ENCODE measurements around the gene RIMBP3B. TPM values are rescaled to one million over a fixed set of nuclear protein-coding genes. Genes with fewer than 3 reads are reported as not detected.
"Not testable (repeated sequence)": the region's sequence is repeated elsewhere in the genome, so short reads cannot be mapped to it uniquely, and the experiment has no call there.

The RIMBP3B gene, protein sequence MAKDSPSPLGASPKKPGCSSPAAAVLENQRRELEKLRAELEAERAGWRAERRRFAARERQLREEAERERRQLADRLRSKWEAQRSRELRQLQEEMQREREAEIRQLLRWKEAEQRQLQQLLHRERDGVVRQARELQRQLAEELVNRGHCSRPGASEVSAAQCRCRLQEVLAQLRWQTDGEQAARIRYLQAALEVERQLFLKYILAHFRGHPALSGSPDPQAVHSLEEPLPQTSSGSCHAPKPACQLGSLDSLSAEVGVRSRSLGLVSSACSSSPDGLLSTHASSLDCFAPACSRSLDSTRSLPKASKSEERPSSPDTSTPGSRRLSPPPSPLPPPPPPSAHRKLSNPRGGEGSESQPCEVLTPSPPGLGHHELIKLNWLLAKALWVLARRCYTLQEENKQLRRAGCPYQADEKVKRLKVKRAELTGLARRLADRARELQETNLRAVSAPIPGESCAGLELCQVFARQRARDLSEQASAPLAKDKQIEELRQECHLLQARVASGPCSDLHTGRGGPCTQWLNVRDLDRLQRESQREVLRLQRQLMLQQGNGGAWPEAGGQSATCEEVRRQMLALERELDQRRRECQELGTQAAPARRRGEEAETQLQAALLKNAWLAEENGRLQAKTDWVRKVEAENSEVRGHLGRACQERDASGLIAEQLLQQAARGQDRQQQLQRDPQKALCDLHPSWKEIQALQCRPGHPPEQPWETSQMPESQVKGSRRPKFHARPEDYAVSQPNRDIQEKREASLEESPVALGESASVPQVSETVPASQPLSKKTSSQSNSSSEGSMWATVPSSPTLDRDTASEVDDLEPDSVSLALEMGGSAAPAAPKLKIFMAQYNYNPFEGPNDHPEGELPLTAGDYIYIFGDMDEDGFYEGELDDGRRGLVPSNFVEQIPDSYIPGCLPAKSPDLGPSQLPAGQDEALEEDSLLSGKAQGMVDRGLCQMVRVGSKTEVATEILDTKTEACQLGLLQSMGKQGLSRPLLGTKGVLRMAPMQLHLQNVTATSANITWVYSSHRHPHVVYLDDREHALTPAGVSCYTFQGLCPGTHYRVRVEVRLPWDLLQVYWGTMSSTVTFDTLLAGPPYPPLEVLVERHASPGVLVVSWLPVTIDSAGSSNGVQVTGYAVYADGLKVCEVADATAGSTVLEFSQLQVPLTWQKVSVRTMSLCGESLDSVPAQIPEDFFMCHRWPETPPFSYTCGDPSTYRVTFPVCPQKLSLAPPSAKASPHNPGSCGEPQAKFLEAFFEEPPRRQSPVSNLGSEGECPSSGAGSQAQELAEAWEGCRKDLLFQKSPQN (N-terminal part only)
- total RNA-seq, result under 1 TPM; 0.05 to 0.09 TPM

DNA sequence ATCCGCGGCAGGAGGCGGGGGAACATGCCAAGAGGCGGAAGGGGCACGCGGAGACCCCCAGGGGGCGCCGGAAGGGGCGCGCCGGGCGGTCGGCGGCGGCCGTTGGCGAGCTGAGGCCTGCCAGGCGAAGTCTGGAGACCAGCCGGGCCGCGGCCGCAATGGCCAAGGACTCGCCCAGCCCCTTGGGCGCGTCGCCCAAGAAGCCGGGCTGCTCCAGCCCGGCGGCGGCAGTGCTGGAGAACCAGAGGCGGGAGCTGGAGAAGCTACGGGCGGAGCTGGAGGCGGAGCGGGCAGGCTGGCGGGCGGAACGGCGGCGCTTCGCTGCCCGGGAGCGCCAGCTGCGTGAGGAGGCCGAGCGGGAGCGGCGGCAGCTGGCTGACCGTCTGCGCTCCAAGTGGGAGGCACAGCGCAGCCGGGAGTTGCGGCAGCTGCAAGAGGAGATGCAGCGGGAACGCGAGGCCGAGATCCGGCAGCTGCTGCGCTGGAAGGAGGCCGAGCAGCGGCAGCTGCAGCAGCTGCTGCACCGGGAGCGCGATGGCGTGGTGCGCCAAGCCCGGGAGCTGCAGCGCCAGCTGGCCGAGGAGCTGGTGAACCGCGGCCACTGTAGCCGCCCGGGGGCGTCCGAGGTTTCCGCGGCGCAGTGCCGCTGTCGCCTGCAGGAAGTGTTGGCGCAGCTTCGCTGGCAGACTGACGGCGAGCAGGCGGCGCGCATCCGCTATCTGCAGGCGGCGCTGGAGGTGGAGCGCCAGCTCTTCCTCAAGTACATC is at the start of gene RIMBP3B:
TSS of gene RIMBP3B (plus strand) at position 51 of the 767 bp plus-strand sequence. CDS start at position 159, 108 bp downstream.
- H3K36me3 Mint-ChIP-seq; H3K4me1 Mint-ChIP-seq; DNase-seq; H3K4me3 Mint-ChIP-seq; CTCF ChIA-PET; H3K27ac Mint-ChIP-seq; H3K9me3 Mint-ChIP-seq (ENCODE audit: low read depth); H3K27me3 Mint-ChIP-seq: not testable (repeated sequence)
- peak; percentile 76 for ATAC-seq

DNA sequence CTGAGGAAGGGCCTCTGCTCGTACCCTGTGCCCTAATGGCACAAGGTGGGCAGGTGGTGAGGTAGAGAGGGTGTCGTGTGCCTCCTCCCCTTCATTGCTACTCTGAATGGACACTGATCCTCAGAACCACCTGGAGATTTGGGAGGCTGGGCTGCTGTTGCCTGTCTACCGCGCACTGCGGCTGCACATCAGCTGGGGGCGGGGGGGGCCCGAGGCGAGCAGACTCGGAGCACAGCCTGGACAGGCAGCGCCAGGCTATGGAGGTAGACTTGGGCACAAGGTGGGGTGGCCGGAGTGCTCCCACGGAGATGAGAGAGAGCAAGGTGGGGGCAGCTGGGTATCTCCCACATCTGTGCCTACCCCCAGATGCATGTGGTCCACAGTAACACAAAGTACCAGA is 26.0 kb upstream of the RIMBP3B start:
- H3K4me3 Mint-ChIP-seq, CTCF ChIA-PET: not testable (repeated sequence)

DNA sequence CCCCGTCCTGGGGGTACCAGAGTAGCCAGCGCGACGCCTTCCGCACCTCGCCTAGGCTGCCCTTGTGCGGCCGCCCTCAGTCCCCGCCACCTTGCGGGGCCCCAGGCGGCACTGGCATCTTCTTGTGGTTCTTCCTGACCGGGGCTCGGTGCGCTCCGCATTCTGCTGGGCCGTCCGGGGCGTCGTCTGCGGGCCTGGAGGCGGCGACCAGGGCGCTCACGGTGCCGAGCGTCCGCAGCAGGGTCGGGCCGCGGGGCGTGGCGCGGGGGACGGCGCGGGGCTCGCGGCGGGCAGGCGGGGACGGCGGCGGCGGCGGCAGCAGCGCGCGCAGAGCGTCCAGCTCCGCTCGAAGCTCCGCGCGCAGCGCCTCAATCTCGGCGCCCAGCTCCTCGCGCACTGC is 23.0 kb upstream of the RIMBP3B start:
- H3K4me3 Mint-ChIP-seq; CTCF ChIA-PET; H3K27ac Mint-ChIP-seq; H3K9me3 Mint-ChIP-seq (ENCODE audit: low read depth); H3K36me3 Mint-ChIP-seq; DNase-seq; H3K27me3 Mint-ChIP-seq; H3K4me1 Mint-ChIP-seq; ATAC-seq: not testable (repeated sequence)

More for the DNA sequence above, 26.0 kb upstream of the RIMBP3B start:
- H3K9me3 Mint-ChIP-seq (ENCODE audit: low read depth); H3K36me3 Mint-ChIP-seq; DNase-seq; H3K4me1 Mint-ChIP-seq; H3K27ac Mint-ChIP-seq; H3K27me3 Mint-ChIP-seq; ATAC-seq: not testable (repeated sequence)

DNA sequence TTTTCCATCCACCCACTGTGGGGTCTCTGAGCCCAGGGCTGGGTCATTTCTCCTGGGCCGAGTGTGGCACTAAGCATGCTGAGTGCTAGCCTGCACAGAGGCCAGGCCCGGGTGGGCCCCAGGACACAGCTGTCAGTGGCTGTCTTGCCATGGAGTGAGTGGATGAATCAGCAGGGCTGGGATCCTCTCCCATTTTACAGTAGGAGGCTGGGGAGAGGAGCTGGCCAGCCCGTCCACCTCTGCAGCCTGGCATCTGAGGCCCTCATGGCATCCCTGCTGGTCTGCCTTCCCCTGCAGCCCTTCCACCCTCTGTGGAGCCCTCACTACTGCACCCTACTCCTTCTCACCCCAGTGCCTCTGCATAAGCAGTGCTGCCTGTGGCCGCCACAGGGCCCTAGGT is 21.1 kb upstream of the RIMBP3B start:
- H3K27ac Mint-ChIP-seq; DNase-seq; ATAC-seq; H3K9me3 Mint-ChIP-seq (ENCODE audit: low read depth); H3K36me3 Mint-ChIP-seq; H3K4me3 Mint-ChIP-seq; H3K27me3 Mint-ChIP-seq; CTCF ChIA-PET; H3K4me1 Mint-ChIP-seq: not testable (repeated sequence)

DNA sequence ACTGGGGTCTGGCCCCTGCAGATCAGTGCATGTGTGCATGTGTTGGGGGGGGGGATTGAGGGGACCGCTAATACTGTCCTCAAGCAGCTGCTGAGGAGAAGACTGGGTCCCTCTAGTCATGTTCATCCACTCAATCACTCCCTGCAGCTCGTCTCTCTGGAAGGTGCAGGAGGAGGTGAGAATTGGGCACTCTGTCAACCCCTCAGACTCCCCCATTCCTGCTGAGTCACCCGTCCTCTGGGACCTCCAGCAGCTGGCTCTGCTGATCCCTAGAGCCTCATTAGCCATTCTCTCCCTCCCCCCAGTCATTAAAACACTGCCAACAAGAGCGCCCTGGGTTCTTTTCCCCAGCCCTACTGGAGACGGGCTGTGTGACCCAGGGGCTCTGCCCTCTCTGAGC is 20.5 kb upstream of the RIMBP3B start:
- H3K27ac Mint-ChIP-seq; CTCF ChIA-PET; ATAC-seq; H3K9me3 Mint-ChIP-seq (ENCODE audit: low read depth); H3K4me3 Mint-ChIP-seq; H3K36me3 Mint-ChIP-seq; H3K27me3 Mint-ChIP-seq; DNase-seq; H3K4me1 Mint-ChIP-seq: not testable (repeated sequence)

DNA sequence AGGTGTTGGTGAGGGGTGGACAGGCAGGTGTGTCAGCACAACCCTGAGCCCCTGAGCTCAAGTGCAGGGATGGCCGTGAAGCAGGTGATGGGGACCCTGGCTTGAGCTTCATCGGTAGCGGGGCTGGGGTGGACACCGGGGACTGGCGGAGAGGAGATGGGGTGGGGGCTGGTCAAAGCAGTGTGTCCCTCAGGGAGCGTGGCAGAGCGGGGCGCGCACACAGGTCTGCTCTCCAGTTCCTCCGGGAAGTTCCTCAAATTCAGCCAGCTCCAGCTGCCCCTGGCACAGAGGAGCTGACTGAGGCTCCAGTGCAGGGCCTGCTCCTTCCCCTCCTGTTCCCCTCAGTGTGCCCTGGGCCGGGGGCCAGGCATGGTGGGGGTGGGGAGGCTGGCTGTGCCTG is 19.7 kb upstream of the RIMBP3B start:
- H3K4me1 Mint-ChIP-seq; H3K27ac Mint-ChIP-seq; H3K4me3 Mint-ChIP-seq; CTCF ChIA-PET; H3K36me3 Mint-ChIP-seq; H3K9me3 Mint-ChIP-seq (ENCODE audit: low read depth); H3K27me3 Mint-ChIP-seq; ATAC-seq; DNase-seq: not testable (repeated sequence)

DNA sequence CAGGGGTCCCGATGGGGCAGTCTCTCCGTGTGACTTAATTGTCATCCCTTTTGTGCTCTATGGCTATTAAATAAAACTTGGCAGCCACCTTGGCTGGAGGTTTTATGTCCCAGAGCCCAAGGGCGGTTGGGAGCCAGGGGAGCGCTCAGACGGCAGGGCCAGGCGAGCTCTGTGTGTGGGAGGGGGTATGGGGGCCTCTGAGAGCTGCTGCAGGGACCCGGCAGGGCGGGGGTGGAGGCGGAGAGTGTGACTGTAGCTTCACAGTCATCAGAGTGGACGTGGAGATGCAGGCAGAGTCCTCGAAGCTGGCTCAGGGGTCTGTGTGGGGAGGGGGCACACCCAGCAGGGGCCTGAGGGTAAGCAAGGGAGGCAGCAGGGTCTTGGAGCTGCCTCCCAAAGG is 19.2 kb upstream of the RIMBP3B start:
- DNase-seq; H3K4me1 Mint-ChIP-seq; H3K4me3 Mint-ChIP-seq; ATAC-seq; CTCF ChIA-PET; H3K27me3 Mint-ChIP-seq; H3K27ac Mint-ChIP-seq; H3K9me3 Mint-ChIP-seq (ENCODE audit: low read depth); H3K36me3 Mint-ChIP-seq: not testable (repeated sequence)

DNA sequence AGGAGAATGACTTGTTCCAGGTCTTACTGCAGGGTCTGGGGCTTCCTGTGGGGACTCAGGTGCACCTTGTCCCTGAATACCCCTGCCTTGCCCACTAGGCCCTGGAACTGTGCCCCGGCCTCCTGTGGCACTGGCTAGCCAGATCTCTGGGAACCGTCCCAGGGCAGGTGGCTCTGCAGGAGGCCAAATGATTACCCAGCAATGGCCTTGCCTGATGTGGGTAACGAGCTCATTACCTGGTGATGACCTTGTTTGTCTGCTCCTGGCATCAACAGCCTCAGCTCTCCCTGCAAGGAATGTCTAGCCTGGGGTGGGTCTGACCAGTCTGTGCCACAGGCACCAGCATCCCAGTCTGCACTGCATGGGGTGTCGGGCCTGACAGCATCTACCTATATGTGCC is 18.2 kb upstream of the RIMBP3B start:
- H3K27me3 Mint-ChIP-seq; H3K4me1 Mint-ChIP-seq; DNase-seq; CTCF ChIA-PET; ATAC-seq; H3K9me3 Mint-ChIP-seq (ENCODE audit: low read depth); H3K27ac Mint-ChIP-seq; H3K36me3 Mint-ChIP-seq; H3K4me3 Mint-ChIP-seq: not testable (repeated sequence)

DNA sequence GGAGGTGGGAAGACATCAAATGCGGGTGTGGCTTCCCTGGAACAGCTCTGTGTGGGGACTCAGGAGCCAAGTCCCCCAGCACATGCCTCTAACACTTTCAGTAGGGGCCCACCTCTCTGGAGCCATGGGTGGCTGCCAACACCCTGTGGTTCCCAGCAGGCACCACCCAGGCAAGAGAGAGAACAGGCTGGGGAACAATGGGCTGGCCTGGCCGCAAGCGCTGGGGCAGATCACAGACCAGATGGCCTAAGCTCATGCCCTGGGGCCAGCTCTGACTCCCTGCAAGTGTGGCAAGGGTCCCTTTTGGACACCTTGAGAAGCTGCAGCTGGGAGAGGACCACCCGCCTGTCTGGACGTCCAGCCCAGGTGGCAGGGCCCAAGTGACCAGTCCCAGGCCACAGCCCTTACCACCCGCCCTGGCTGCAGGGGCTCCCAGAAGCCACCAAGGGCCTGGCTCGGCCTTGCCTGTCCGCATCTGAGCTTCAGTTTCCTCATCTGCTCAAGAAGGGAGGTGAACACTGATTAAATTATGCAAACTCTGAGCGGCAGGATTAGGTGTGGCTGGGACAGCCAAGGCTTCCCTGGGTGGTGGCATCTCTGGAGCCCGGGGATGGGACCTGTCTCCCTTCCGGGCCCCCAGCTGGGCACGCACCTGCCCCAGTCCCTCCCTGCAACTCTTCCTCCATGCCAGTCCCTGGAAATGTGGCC is 14.8 kb upstream of the RIMBP3B start:
- ATAC-seq; DNase-seq; H3K9me3 Mint-ChIP-seq (ENCODE audit: low read depth); H3K27ac Mint-ChIP-seq; H3K4me1 Mint-ChIP-seq; H3K4me3 Mint-ChIP-seq; H3K36me3 Mint-ChIP-seq; CTCF ChIA-PET; H3K27me3 Mint-ChIP-seq: not testable (repeated sequence)

DNA sequence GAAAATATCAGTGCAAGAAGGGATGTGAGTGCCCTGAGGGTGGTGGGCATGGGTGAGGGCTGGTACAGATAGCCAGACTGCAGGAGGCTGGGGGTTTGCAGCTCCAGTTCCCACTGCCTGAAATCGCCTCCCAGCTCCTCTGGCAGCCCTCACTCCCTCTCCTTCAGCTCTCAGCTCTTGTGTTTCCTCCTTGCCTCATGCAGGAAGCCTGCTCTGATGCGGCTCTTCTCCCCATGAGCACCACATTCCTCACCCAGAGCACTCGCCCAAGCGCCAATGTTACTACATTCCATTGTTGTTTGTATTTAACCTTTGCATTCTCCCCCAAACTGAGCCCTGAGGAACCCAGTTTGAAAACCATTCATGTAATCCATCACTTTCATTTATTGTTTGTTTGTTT is 7.7 kb upstream of the RIMBP3B start:
- ATAC-seq; H3K27me3 Mint-ChIP-seq; DNase-seq; H3K4me1 Mint-ChIP-seq; H3K9me3 Mint-ChIP-seq (ENCODE audit: low read depth); H3K27ac Mint-ChIP-seq; CTCF ChIA-PET; H3K4me3 Mint-ChIP-seq; H3K36me3 Mint-ChIP-seq: not testable (repeated sequence)

DNA sequence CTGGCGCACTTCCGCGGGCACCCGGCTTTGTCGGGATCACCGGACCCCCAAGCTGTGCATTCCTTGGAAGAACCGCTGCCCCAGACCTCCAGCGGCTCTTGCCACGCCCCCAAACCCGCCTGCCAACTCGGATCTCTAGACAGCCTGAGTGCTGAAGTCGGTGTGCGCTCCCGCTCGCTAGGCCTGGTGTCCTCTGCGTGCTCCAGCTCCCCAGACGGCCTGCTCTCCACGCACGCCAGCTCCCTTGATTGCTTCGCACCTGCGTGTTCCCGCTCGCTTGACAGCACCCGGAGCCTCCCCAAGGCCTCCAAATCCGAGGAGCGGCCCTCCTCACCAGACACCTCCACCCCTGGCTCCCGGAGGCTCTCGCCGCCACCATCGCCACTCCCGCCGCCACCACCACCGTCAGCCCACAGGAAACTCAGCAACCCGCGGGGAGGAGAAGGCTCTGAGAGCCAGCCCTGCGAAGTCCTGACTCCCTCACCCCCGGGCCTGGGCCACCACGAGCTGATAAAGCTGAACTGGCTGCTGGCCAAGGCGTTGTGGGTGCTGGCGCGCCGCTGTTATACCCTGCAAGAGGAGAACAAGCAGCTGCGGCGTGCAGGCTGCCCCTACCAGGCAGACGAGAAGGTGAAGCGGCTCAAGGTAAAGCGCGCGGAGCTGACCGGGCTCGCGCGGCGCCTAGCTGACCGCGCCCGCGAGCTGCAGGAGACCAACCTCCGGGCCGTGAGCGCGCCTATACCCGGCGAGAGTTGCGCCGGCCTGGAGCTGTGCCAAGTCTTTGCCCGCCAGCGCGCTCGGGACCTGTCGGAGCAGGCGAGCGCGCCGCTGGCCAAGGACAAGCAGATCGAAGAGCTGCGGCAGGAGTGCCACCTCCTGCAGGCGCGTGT is 1.2 kb downstream of the RIMBP3B start:
- ATAC-seq, result peak; percentile 74
- H3K9me3 Mint-ChIP-seq (ENCODE audit: low read depth); H3K27ac Mint-ChIP-seq; H3K36me3 Mint-ChIP-seq; H3K4me1 Mint-ChIP-seq; H3K4me3 Mint-ChIP-seq; CTCF ChIA-PET; DNase-seq; H3K27me3 Mint-ChIP-seq: not testable (repeated sequence)

DNA sequence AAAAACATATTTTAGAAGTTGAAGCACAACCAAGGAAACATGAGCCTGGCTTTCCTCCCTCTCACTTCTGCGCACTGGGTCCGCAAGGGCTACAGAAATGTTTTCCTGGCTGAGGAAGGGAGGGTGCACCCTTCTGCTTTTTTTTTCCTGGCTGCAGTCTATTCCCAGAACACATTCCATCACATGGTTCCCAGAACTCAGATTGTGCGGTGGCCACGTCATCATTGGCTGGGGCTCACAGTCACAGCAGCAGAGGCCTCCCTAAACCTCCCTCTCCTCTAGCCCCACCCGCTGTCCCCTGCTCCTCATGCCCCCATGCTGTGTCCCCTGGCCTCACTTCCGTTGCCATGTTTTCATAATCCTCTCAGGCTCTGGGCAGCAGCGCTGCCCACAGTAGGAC is 5.9 kb downstream of the RIMBP3B start:
- CTCF ChIA-PET, result not testable (repeated sequence)

More for the DNA sequence above, 5.9 kb downstream of the RIMBP3B start:
- not testable (repeated sequence) for ATAC-seq; H3K9me3 Mint-ChIP-seq (ENCODE audit: low read depth); H3K36me3 Mint-ChIP-seq; DNase-seq; H3K4me1 Mint-ChIP-seq; H3K4me3 Mint-ChIP-seq; H3K27ac Mint-ChIP-seq; H3K27me3 Mint-ChIP-seq

All from activated CD8-positive, alpha-beta memory T cell treated with anti-CD3 and anti-CD28 coated beads, Interleukin-2, amount 10 ng/mL, durations not matched to agents 7 days and 5 days (primary cell).